Erythroblast (primary cell): ENCODE results near the gene ACTL6A.

ENCODE experiments used
- GATA1 ChIP-seq: IDR thresholded peaks from 2 replicates; pipeline ENCODE4 v1.6.1; 2011; ENCODE audit warnings: low read depth, mild to moderate bottlenecking, control low read depth, low read length, moderate library complexity
- POLR2A ChIP-seq: IDR thresholded peaks from 2 replicates; pipeline ENCODE4 v1.6.1; 2011; ENCODE audit warnings: mild to moderate bottlenecking, low read length

GRCh38 chr3:179599531-179599930, 36.8 kb downstream of the ACTL6A start:
- TF ChIP-seq POLR2A, result no peak
- TF ChIP-seq GATA1, result no peak
